K562 treated with DMSO at 1 percent for 24 hours (cell line): ENCODE results near the gene DYRK1B. TPM values are rescaled to one million over a fixed set of nuclear protein-coding genes. Genes with fewer than 3 reads are reported as not detected.

Experiments used
- total RNA-seq: library from RNA; unstranded; fragments of 300-600 nt; gene quantifications from 2 replicates; pipeline ENCODE4 v1.2.3, GENCODE V29; 2022; ENCODE audit warnings: low read depth; ENCODE audit not compliant: insufficient read depth

Gene DYRK1B
- 15.8 and 18.5 TPM in 2 replicates for total RNA-seq

GRCh38 chr19:39833464-39834286 lies at the start of gene DYRK1B:
Gene DYRK1B, minus strand, starts transcription at chr19:39834162. Its CDS starts 2,295 bp downstream, at chr19:39831867.

GRCh38 chr19:39845933-39846677 lies 12.1 kb upstream of the DYRK1B start, which contains the start of gene FBL:
Gene FBL, minus strand, starts transcription at chr19:39846379. Its CDS starts 79 bp downstream, at chr19:39846300.

GRCh38 chr19:39778763-39779162 lies 55.2 kb downstream of the DYRK1B start, which contains the start of gene LEUTX:
Gene LEUTX, plus strand, starts transcription at chr19:39778854. Its CDS starts 67 bp downstream, at chr19:39778921.

Other genes starting within 250 kb of the DYRK1B start
- gene LGALS13, start 231.6 kb downstream of the DYRK1B start, total RNA-seq, result not detected in 2 replicates
- gene LGALS16, start 178.2 kb downstream of the DYRK1B start, total RNA-seq, result not detected in 2 replicates
- gene LGALS14, start 129.7 kb downstream of the DYRK1B start, total RNA-seq, result not detected in 2 replicates
- gene CLC, start 96.1 kb downstream of the DYRK1B start, total RNA-seq, result not detected in 2 replicates
- gene LEUTX, start 55.3 kb downstream of the DYRK1B start, total RNA-seq, result not detected in 2 replicates
- gene FBL, start 12.2 kb upstream of the DYRK1B start, total RNA-seq, result 417 and 421 TPM in 2 replicates
- 0.61 and 0.73 TPM in 2 replicates for gene FCGBP, start 100.5 kb upstream of the DYRK1B start, total RNA-seq
- 188 and 192 TPM in 2 replicates for gene PSMC4, start 137.0 kb upstream of the DYRK1B start, total RNA-seq
- gene ZNF546, start 162.9 kb upstream of the DYRK1B start, total RNA-seq, result 1.0 and 1.5 TPM in 2 replicates
- gene ZNF780B, start 222.1 kb upstream of the DYRK1B start, total RNA-seq, result 2.0 and 6.8 TPM in 2 replicates